ENCODE measurements around the gene DNAH17.

DNA sequence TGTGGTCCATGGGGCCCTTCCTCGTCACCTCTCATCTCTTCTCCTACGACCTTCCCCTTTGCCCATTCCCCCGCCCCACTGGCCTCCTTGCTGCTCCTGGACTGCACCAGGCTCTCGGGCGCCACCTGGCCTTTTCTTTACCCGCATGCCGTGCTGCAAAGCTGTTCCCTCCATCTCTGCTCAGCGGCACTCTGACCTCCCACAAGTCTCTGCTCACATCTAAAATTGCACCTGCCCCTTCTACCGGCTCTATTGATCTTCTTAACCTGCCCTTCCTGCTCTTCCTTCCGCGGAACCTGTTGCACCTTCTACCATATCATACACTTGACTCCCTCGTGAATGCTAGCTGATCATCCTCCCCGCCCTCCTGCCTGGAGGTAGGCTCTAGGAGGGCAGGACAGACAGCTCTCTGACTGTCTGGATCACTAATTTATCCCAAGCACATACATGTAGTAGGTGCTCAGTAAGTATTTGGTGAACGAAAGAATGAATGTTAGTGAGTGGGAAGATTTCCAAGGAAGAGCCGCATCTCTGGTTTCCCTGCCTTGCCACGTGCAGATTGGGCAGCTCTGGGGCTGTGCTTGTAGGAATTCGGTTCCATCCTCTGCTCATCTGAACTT is 17.3 kb downstream of the DNAH17 start:
- TF ChIP-seq, protein P1, sequence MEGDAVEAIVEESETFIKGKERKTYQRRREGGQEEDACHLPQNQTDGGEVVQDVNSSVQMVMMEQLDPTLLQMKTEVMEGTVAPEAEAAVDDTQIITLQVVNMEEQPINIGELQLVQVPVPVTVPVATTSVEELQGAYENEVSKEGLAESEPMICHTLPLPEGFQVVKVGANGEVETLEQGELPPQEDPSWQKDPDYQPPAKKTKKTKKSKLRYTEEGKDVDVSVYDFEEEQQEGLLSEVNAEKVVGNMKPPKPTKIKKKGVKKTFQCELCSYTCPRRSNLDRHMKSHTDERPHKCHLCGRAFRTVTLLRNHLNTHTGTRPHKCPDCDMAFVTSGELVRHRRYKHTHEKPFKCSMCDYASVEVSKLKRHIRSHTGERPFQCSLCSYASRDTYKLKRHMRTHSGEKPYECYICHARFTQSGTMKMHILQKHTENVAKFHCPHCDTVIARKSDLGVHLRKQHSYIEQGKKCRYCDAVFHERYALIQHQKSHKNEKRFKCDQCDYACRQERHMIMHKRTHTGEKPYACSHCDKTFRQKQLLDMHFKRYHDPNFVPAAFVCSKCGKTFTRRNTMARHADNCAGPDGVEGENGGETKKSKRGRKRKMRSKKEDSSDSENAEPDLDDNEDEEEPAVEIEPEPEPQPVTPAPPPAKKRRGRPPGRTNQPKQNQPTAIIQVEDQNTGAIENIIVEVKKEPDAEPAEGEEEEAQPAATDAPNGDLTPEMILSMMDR (IDR thresholded peaks at IDR 0.05), result peak; percentile 28
- TF ChIP-seq EZH2phosphoT487 (IDR thresholded peaks at IDR 0.05), result no peak
